Nephron progenitor cell (in vitro differentiated cells): ENCODE results near the gene EPHB1.

ENCODE experiments used
- DNase-seq: peaks from one replicate; pipeline ENCODE4 v3.0.0; 2021
- H3K27ac Mint-ChIP-seq: 2 replicates; pipeline ENCODE4 v1.8.0; 2021; ENCODE audit warnings: mild to moderate bottlenecking, moderate library complexity, mixed read lengths
- H3K27me3 Mint-ChIP-seq: 2 replicates; pipeline ENCODE4 v1.8.0; 2021; ENCODE audit warnings: mild to moderate bottlenecking, low read depth, mixed read lengths; ENCODE audit not compliant: poor library complexity
- H3K36me3 Mint-ChIP-seq: 2 replicates; pipeline ENCODE4 v1.8.0; 2021; ENCODE audit warnings: low read depth, mixed read lengths
- H3K4me1 Mint-ChIP-seq: 2 replicates; pipeline ENCODE4 v1.8.0; 2021; ENCODE audit warnings: mixed read lengths
- H3K4me3 Mint-ChIP-seq: 2 replicates; pipeline ENCODE4 v1.8.0; 2021; ENCODE audit warnings: mild to moderate bottlenecking, moderate library complexity, mixed read lengths
- H3K9me3 Mint-ChIP-seq: 2 replicates; pipeline ENCODE4 v1.8.0; 2021; ENCODE audit warnings: mild to moderate bottlenecking, moderate library complexity, mixed read lengths
- TF ChIP-seq, protein P1 (sequence below): fragments of 200-600 bp; sonication (generic); IDR thresholded peaks from 2 replicates; pipeline ENCODE4 v1.5.0; 2021; ENCODE audit warnings: antibody characterized with exemption

The EPHB1 gene

DNA sequence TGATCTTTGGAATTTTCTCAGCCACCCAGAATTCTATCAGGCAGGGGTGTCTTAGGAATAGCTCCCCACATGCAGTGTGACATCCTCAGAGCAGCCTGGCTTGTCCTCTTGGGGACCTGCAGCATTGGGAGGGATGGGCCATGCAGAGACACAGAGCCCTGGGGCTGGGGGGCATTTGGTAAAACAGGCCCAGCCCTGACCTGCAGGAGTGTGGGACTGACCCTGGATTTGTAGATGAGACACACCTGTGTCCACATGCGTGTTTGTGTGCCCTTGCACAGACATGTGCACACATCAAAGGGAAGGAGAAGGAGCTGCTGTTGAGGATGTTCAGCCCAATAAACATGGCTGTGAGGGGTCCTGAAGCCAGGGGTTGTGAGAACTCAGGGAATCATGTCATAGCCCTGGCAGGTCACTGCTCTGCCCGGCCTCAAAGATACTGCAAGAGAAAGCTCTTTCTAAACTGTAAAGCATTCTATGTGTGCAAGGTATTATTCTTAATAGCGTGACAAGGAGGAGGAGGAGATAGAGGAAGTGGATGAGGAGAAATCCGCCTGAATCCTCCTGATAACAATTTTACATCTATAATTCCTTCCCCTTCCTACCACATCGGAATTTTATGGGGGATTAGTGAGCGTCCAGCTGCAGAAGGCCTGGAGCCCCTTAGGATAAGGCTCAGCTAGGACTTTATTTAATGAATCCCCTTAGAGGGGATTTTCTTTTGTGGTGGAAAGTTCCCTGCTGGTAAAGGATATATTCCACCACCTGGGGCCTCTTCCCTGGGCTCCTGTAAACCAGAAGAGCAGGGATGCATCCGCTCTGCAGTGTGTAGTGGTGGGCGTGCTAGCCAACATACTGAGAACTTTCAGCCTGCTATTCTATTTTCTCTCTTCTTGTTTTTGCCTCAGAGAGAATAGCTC, 245.5 kb downstream of the EPHB1 start:
- H3K4me1 Mint-ChIP-seq = peaks cover 49% of the 10 kb centered on the region
- no peak overlapping the region for H3K27ac Mint-ChIP-seq
- H3K36me3 Mint-ChIP-seq = no peaks in the 10 kb centered on the region
- H3K27me3 Mint-ChIP-seq = peaks cover 2% of the 10 kb centered on the region
- TF ChIP-seq, protein P1, sequence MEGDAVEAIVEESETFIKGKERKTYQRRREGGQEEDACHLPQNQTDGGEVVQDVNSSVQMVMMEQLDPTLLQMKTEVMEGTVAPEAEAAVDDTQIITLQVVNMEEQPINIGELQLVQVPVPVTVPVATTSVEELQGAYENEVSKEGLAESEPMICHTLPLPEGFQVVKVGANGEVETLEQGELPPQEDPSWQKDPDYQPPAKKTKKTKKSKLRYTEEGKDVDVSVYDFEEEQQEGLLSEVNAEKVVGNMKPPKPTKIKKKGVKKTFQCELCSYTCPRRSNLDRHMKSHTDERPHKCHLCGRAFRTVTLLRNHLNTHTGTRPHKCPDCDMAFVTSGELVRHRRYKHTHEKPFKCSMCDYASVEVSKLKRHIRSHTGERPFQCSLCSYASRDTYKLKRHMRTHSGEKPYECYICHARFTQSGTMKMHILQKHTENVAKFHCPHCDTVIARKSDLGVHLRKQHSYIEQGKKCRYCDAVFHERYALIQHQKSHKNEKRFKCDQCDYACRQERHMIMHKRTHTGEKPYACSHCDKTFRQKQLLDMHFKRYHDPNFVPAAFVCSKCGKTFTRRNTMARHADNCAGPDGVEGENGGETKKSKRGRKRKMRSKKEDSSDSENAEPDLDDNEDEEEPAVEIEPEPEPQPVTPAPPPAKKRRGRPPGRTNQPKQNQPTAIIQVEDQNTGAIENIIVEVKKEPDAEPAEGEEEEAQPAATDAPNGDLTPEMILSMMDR = no peak
- H3K9me3 Mint-ChIP-seq = peaks cover 3% of the 10 kb centered on the region
- DNase-seq = no peak
- no peak overlapping the region for H3K4me3 Mint-ChIP-seq

DNA sequence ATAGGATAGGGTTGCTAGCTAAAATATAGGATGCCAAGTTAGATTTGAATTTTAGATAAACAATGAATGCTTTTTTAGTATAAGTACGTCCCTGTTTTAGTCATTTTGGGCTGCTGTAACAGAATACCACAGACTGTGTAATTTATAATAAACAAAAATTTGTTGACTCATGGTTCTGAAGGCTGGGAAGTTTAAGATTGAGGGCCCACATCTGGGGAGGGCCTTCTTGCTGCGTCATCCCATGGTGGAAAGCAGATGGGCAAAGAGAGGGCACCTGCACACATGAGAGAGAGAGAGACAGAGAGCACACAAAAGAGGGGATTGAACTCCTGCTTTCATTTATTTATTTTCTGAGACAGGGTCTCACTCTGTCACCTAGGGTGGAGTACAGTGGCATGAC, 246.5 kb downstream of the EPHB1 start:
- Mint-ChIP-seq H3K27me3 (peaks cover 2% of the 10 kb centered on the region), H3K4me3 (no peak overlapping the region), H3K27ac (no peak overlapping the region), H3K9me3 (peaks cover 3% of the 10 kb centered on the region), H3K4me1 (peaks cover 42% of the 10 kb centered on the region), H3K36me3 (no peaks in the 10 kb centered on the region)
- TF ChIP-seq, protein P1 = no peak
- DNase-seq = no peak

DNA sequence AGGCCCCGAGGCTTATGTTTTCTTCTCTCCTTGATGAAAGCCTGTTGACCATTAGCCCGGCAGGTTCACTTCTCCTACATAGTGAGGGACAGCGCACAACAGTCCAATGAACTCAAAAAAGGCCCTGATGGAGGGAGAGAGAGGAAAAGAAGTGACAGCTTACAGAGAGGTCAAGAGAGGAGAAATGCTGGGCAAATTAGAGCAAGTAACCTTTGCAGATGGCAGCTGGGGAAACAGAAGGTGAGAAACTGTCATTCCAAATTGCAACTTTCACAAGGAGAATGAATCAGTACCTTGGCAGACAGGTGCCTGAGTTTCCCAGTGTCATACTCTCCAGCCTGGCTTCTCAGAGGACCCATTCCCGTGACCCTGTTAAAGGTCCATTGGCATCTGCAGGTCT, 252.0 kb downstream of the EPHB1 start:
- no peak overlapping the region for H3K27ac Mint-ChIP-seq
- DNase-seq = no peak

DNA sequence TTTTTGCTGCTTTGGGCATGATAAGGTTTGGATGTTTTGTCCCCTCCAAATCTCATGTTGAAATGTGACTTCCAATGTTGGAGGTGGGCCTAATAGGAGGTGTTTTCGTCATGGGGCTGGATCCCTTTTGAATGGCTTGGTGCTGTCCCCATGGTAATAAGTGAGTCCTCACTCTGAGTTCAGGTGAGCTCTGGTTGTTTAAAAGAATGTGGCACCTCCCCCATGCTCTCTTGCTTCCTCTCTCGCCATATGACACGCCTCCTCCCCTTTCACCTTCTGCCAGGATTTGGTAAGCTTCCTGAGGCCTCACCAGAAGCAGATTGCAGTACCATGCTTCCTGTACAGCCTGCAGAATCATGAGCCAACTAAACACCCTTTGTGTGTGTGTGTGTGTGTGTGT, 255.5 kb downstream of the EPHB1 start:
- Mint-ChIP-seq H3K27me3 (peaks cover 9% of the 10 kb centered on the region), H3K4me1 (no peaks in the 10 kb centered on the region), H3K4me3 (no peak overlapping the region), H3K9me3 (no peaks in the 10 kb centered on the region), H3K27ac (no peak overlapping the region), H3K36me3 (no peaks in the 10 kb centered on the region)
- TF ChIP-seq, protein P1 = no peak
- DNase-seq = no peak

More for the DNA sequence above, 252.0 kb downstream of the EPHB1 start:
- Mint-ChIP-seq H3K4me1 (no peaks in the 10 kb centered on the region), H3K9me3 (no peaks in the 10 kb centered on the region), H3K27me3 (peaks cover 6% of the 10 kb centered on the region), H3K4me3 (no peak overlapping the region), H3K36me3 (no peaks in the 10 kb centered on the region)
- TF ChIP-seq, protein P1 = no peak

DNA sequence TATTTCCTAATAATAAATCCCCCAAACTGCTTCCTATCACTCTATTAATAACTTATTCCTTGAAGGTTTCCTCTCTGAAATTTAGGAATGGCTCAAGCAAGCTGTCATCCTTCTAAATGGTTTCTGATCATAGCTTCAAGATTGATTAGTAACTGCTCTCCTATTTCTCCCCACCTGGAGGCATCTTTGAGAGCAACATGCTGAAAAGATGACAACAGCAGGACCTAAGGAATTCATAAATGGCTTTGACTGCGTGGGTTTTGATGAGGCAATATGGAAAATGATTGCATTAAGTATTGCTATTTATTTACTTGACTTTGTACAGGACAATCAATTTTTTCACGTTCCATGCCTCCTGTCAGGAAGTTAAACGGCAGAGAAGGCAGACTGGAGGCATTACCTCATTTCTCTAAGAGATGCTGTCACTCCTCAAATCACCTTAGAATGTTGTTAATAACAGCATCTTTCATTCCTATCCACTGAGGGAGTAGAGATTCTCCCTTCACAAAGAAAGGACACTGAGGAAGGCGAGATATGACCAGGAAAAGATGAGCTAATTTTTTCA, 256.4 kb downstream of the EPHB1 start:
- DNase-seq = no peak
- H3K9me3 Mint-ChIP-seq = no peaks in the 10 kb centered on the region
- no peak overlapping the region for H3K27ac Mint-ChIP-seq
- H3K27me3 Mint-ChIP-seq = peaks cover 14% of the 10 kb centered on the region
- no peaks in the 10 kb centered on the region for H3K4me1 Mint-ChIP-seq
- no peak overlapping the region for H3K4me3 Mint-ChIP-seq
- no peaks in the 10 kb centered on the region for H3K36me3 Mint-ChIP-seq
- TF ChIP-seq, protein P1 = no peak
